Peyer's patch (tissue), 4 donors: ENCODE data around the gene THADA.

Experiments
- POLR2A ChIP-seq, 2 donors: fragments of 450-650 bp; IDR thresholded peaks; one replicate each; pipeline ENCODE4 v1.5.1; 2017; ENCODE audit warnings: antibody characterized with exemption in 2 of 2, mild to moderate bottlenecking in 2 of 2, moderate library complexity in 2 of 2
- TF ChIP-seq, protein P1 (sequence below), 6 experiments: fragments of 450-650 bp in 4 of 6; fragments of 200-600 bp in 2 of 6; sonication (generic) in 1 of 6; IDR thresholded peaks; one replicate each; pipeline ENCODE4 v1.5.1; 2017 to 2019; ENCODE audit warnings: antibody characterized with exemption in 6 of 6, mild to moderate bottlenecking in 3 of 6, moderate library complexity in 1 of 6

DNA sequence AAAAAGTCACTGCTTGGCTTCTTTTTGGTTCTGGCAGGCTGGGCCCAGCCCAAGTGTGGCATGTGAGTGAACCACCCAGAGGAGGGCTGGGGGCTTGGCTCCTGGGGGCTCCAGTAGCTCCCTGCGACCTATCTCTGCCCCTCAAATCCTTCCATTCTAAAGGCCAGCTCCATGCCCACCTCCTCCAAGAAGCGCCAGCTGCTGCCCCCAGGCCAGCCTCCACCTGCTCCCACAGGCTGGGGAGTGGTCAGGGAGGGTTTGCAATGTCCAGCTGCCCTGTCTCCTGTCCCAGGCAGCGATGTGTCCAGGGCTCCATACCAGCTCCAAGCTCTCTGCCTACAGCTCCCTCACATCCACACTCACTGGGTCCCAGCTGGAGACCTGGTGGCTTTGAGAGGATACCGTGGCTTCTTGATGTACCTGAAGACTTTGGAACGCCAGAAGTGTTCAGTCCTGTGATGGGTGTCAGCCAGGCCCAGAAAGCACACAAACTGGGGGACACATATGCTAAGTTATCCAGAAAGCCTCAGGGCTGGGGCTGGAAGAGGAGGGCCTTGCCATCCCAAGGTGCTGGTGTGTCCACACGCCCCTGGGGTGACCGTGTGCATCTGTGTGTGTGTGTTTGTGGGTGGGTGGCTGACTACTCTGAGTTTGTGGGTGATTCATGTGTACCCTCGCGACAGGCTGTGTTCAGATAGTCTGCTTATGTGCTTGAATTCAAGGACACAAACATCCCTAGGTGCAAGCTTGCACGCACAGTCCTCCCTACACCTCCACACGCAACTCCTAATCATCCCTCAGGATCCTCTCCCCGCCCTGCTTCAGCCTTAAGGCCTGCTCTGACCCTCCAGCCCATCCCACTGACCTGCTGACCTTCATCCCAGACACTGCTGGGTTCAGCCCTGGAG, 402.8 kb downstream of the THADA start:
- TF ChIP-seq, protein P1, sequence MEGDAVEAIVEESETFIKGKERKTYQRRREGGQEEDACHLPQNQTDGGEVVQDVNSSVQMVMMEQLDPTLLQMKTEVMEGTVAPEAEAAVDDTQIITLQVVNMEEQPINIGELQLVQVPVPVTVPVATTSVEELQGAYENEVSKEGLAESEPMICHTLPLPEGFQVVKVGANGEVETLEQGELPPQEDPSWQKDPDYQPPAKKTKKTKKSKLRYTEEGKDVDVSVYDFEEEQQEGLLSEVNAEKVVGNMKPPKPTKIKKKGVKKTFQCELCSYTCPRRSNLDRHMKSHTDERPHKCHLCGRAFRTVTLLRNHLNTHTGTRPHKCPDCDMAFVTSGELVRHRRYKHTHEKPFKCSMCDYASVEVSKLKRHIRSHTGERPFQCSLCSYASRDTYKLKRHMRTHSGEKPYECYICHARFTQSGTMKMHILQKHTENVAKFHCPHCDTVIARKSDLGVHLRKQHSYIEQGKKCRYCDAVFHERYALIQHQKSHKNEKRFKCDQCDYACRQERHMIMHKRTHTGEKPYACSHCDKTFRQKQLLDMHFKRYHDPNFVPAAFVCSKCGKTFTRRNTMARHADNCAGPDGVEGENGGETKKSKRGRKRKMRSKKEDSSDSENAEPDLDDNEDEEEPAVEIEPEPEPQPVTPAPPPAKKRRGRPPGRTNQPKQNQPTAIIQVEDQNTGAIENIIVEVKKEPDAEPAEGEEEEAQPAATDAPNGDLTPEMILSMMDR (IDR thresholded peaks at IDR 0.05) = no peak
- TF ChIP-seq POLR2A (IDR thresholded peaks at IDR 0.05) = peak in 1 of 2 donors; percentile 14
